AG04450 (cell line): Measurements from ENCODE around the gene PRKG1. TPM values are rescaled to one million over a fixed set of nuclear protein-coding genes. Genes with fewer than 3 reads are reported as not detected.
A peak's percentile ranks its signal among the peaks of the same experiment; 100 is the strongest.

Experiments used
- CTCF ChIA-PET: fragments of 300-600, 350-600 bp; formaldehyde crosslinking; extraction: SDS; loops from one replicate; lab custom pipeline; 2022; ENCODE audit warnings: antibody characterized with exemption, inconsistent platforms; lab: Charles Lee
- POLR2A ChIA-PET: fragments of 350-600 bp; formaldehyde crosslinking; extraction: SDS; loops from one replicate; lab custom pipeline; 2021; ENCODE audit warnings: antibody characterized with exemption, inconsistent platforms; lab: Yijun Ruan, JAX
- DNase-seq: peaks from one replicate; pipeline ENCODE4 v3.0.0-alpha.2; 2011; ENCODE audit warnings: low read depth, low spot score
- H3K27ac ChIP-seq: one replicate; pipeline ENCODE4 v1.5.1; 2012; ENCODE audit warnings: low read depth, low read length, control low read depth
- H3K27me3 ChIP-seq: one replicate; pipeline ENCODE4 v1.6.0; 2012; ENCODE audit warnings: low read length; ENCODE audit not compliant: control insufficient read depth, insufficient read depth
- H3K4me3 ChIP-seq: 2 replicates; pipeline ENCODE4 v1.5.1; 2011; ENCODE audit warnings: mild to moderate bottlenecking, low read depth, low read length, control low read depth
- H3K9me3 ChIP-seq: 2 replicates; pipeline ENCODE4 v1.5.1; 2012; ENCODE audit warnings: low read length; ENCODE audit not compliant: control insufficient read depth, insufficient read depth
- polyA plus RNA-seq: library from polyadenylated mRNA; depleted of rRNA; stranded (reverse); fragments of >200 nt; gene quantifications from 2 replicates; pipeline ENCODE4 v1.2.3, GENCODE V29; 2011
- TF ChIP-seq, protein P1 (sequence below): IDR thresholded peaks from 2 replicates; pipeline ENCODE4 v1.5.1; 2011; ENCODE audit warnings: low read depth, low read length, control low read depth, inconsistent platforms

The PRKG1 gene
- polyA plus RNA-seq, 1 experiment = 19.0 TPM

DNA sequence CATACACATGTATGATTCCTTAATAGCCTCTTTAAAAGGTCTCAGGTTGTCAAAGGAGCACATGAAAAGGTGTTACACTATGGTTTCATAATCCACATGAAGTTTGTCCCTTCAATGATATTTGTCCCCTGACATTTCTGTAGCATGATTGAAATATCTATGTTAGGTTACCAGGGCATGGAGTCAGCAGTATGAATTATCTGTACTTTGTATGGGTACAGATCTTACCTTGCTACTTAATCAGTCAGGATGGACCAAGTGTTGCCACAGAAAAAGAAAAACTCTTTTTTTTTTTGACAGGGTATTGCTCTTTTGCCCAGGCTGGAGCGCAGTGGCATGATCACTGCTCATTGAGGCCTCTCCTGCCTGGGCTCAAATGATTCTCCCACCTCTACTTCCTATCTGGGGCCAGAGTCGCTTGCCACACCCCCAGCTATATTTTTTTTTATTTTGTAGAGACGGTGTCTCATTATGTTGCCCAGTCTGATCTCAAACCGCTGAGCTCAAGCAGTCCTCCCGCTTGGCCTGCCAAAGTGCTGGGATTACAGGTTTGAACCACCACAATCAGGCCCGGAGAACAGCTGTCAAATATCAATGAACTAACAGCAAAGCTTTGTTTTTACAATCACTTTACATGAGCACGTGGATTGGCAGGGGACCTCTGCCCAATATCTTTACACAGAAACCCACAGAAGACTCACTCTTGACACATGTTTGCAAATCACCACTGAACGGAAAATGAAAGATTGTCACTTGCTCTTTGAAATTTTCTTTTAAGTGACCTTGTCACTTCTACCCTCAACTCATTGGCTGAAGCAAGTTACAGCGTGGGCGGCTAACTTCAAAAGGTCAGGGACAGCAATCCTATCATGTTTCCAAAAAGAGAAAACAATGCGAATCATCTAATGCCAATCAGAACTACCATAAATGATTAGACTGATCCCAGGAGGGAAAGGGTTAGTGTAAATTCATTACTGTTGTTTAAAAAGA is 140.2 kb downstream of the PRKG1 start:
- TF ChIP-seq, protein P1, sequence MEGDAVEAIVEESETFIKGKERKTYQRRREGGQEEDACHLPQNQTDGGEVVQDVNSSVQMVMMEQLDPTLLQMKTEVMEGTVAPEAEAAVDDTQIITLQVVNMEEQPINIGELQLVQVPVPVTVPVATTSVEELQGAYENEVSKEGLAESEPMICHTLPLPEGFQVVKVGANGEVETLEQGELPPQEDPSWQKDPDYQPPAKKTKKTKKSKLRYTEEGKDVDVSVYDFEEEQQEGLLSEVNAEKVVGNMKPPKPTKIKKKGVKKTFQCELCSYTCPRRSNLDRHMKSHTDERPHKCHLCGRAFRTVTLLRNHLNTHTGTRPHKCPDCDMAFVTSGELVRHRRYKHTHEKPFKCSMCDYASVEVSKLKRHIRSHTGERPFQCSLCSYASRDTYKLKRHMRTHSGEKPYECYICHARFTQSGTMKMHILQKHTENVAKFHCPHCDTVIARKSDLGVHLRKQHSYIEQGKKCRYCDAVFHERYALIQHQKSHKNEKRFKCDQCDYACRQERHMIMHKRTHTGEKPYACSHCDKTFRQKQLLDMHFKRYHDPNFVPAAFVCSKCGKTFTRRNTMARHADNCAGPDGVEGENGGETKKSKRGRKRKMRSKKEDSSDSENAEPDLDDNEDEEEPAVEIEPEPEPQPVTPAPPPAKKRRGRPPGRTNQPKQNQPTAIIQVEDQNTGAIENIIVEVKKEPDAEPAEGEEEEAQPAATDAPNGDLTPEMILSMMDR = no peak
- no peak for DNase-seq
- no peaks in the 10 kb centered on the region for H3K9me3 ChIP-seq
- H3K27ac ChIP-seq = no peak overlapping the region
- ChIA-PET CTCF (interaction anchor here (0.6 to 1.5 kb wide), 2 partner anchors 11 to 207 kb away, joined by 3 to 4 read pairs; no protein-coding TSS in a partner anchor), POLR2A (no interaction called here)
- no peak overlapping the region for H3K4me3 ChIP-seq
- no peaks in the 10 kb centered on the region for H3K27me3 ChIP-seq

DNA sequence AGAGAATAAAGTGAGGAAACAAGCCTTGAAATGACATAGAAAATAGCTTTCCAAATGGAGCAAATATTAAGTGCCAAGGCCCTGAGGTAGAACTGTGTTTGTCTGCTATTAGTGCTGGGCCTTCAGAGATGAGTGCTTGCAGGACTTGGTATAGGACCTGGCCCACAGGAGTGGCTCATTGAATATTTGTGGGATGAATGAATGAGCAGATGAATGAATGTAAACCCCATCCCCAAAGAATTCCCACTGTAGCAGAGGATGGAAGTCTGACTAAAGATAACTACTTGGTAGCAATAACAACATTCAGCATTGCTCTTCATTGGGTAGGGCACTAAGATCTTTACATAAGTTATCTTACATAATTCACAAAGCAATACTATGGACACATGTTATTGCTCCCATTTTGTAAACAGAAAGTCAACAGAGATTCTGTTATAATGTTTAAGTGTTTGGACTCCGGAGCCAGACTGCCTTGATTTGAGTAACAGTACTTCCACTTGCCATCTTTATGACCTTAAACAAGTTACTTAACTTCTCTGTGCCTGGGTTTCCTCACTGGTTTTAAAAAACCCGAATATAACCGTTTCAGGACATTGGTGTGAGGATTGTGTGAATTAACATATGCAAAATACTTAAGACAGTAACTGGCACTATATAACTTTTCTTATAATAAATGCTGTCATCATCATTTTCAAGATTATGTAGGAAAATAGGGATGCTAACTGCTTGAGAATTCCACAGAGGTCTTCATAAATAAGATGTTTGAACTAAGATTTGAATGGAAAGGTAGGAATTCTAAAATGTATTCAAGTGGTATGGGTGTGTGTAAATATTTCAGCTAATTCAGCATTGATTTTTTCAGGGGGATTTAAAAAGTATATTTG is 141.9 kb downstream of the PRKG1 start:
- TF ChIP-seq, protein P1 = no peak
- H3K4me3 ChIP-seq = no peak overlapping the region
- CTCF ChIA-PET = interaction anchor here (0.6 to 1.5 kb wide), 3 partner anchors 9 to 1000 kb away, joined by 3 read pairs; no protein-coding TSS in a partner anchor
- POLR2A ChIA-PET = no interaction called here
- H3K9me3 ChIP-seq = no peaks in the 10 kb centered on the region
- DNase-seq = no peak
- H3K27me3 ChIP-seq = no peaks in the 10 kb centered on the region
- no peak overlapping the region for H3K27ac ChIP-seq

DNA sequence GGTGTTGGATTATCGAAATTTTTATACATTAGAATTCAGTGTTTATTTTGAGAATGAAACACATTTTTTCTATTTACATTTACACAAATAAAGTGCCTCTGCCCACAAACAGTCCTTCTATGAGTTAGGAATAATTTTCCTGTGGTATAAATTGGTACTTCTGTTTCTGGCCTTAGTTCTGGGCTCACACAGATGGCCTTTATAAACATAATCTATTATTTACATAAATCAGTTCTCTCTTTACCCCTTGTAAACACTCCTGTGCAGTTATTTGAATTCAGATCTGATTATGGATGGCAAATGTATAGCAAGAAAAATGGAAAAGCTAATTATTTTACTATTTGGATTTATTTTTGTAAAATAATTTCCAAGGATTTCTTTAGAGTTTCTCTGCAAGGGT is 143.2 kb downstream of the PRKG1 start:
- Histone ChIP-seq H3K27me3 (no peaks in the 10 kb centered on the region), H3K27ac (no peak overlapping the region), H3K9me3 (no peaks in the 10 kb centered on the region), H3K4me3 (no peak overlapping the region)
- no peak for DNase-seq
- ChIA-PET POLR2A (no interaction called here), CTCF (no interaction called here)
- TF ChIP-seq, protein P1 = no peak

DNA sequence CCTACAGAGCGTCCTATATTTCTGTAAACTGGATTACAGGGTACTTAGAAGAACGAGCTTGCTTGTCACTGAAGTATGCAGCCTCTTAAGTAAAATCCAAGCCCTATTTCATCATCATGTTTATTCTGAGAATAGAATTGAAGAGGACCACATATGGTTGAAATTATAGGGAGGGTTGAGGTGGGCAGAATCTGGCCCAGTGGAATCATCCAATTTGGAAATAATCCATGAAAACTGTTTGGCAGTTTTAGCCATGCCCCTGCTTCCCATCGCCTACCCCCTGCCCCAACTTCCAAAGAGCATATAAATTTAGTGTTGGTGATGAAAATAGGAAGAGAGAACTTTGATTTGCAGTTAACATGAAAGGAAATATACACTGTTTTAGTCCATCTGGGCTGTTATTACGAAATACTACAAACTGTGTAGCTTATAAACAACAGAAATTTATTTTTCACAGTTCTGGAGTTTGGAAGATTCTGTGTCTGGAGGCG is 150.4 kb downstream of the PRKG1 start:
- Histone ChIP-seq H3K27me3 (no peaks in the 10 kb centered on the region), H3K27ac (peak overlapping the region; percentile 72), H3K4me3 (no peak overlapping the region), H3K9me3 (no peaks in the 10 kb centered on the region)
- ChIA-PET CTCF (interaction anchor here (0.6 kb wide), 1 partner anchor 172 kb away, joined by 3 read pairs; no protein-coding TSS in a partner anchor), POLR2A (no interaction called here)
- peak; percentile 60 for DNase-seq
- TF ChIP-seq, protein P1 = no peak
